HG03097 (cell line): ENCODE results near the gene IRX3.

Experiments
- ATAC-seq: cut with Tn5 transposase; IDR thresholded peaks from one replicate; pipeline ENCODE4 v1.9.1; 2021; ENCODE audit not compliant: unreplicated experiment, low FRiP score

IRX3 gene

DNA sequence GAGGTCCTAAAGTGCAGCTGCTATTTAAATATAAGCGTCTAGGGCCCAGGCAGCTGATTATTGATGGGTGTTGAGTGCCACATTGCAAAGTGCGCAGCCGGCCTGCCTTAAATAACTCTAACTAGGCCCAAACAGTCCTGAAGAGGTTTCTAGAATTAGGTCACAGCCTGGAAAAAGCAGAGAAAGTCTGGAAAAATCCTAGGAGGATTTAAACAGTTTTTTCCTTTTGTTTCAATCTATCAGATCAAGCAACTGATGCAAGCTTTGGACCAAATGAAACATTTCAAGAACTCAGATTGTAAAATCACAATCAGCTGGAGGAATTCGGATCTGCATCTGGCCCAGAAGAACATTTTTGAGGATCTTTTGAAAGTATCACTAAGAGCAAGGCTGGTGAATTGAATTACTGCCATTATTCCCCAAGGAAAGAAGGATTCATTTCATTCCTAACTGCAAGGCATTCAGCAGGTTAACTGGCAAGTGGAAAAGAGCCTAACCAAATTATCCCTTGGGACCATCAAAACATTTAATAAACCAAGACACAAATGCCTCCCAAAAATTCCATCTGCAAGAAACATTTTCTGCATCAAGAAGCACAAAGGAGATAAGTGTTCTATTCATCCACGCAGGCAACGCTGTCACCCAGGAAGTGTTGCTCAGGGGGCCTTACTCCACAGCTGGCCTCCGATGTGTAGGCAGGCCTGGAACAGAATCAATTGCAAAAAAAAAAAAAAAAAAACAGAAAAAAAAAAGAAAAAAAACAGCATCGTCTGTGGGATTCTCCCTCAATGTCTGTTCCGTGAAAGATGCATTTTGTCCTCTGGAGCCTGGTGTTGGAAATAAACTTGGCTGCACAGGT lies 46.1 kb downstream of the IRX3 start:
- no peak for ATAC-seq

DNA sequence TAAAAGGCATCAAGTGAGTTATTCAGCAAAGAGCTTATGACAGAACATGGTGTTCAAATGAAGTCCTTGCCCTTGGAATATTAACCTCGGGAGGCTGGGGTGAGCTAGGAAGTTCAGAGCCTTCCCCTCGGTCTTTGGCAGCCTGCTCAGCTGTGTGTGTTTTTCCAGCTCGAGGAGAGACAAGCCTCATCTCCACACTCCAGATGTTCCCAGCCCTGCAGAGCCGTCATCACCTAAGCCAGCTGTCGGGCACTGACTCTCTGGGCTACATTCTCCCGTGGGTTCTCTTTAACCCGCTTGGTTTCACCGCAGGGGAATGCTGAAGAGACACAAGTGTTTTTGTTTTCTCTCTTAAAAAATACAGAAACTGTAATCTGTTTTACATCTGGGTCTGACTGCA lies 47.1 kb downstream of the IRX3 start:
- ATAC-seq: no peak

DNA sequence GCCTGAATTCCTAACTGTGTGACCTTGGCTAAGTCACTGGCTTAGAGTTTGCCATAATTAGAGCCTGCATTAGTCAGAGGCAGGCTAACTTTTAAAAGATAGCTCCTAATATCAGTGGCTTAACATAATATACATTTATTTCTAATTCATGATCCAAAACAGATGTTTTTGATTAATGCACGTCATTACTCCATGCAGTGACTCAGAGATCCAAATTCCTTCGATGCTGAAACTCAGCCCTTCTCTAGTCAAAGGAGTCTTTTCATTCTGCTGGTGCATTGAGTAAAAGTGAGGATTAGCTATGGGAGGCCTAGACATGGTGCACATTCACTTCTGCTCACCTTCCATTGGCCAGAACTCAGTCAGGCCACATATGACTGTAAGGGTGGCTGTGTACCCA lies 49.8 kb downstream of the IRX3 start:
- ATAC-seq: no peak

DNA sequence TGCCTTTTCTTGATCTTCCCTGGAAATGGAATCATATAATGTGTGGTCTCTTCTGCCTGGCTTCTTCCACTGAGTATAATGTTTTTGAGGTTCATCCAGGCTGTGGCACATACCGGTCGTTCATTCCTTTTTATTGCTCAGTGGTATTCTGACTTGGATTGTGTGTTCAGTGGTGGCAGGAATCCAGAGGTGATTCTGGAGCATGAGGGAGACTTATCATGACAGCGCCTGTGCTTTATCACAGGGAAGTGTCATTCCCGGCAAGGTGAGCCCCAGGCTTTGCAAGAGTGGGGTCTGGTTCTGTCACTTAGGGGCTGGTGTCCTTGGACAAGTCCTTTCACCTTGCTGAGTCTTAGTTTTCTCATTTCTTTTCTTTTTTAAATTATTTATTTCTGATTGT lies 53.0 kb downstream of the IRX3 start:
- no peak for ATAC-seq
